HEK293 (cell line): ENCODE results near the gene FNDC8.

ENCODE experiments used
- CTCF ChIA-PET: fragments of 350-600 bp; formaldehyde crosslinking; extraction: SDS; loops from one replicate; lab custom pipeline; 2021; ENCODE audit warnings: antibody characterized with exemption; lab: Yijun Ruan, JAX
- POLR2A ChIA-PET: fragments of 300-600 bp; formaldehyde crosslinking; extraction: SDS; loops from one replicate; lab custom pipeline; 2020; ENCODE audit warnings: antibody characterized with exemption, inconsistent platforms; lab: Yijun Ruan, JAX
- H3K27ac ChIP-seq: fragments of 200-500 bp; sonication (Bioruptor generic); 2 replicates; pipeline ENCODE4 v1.5.1; 2014; ENCODE audit warnings: low read depth, low read length, control low read depth, inconsistent platforms; ENCODE audit errors: extremely low read depth
- H3K36me3 ChIP-seq, 2 experiments: fragments of 200-500 bp in 1 of 2; sonication (Bioruptor generic) in 1 of 2; 1 replicate in 1 of 2; 2 replicates in 1 of 2; pipeline ENCODE4 v1.5.1; 2014 to 2017; ENCODE audit warnings: inconsistent platforms in 2 of 2, low read length in 2 of 2; ENCODE audit not compliant: control insufficient read depth in 2 of 2, insufficient read depth in 1 of 2
- H3K4me1 ChIP-seq: fragments of 200-500 bp; sonication (Bioruptor generic); 2 replicates; pipeline ENCODE4 v1.5.1; 2014; ENCODE audit warnings: mild to moderate bottlenecking, low read length, inconsistent platforms; ENCODE audit not compliant: control insufficient read depth, insufficient read depth
- H3K4me3 ChIP-seq: 2 replicates; pipeline ENCODE4 v1.5.1; 2011; ENCODE audit warnings: low read depth, mild to moderate bottlenecking, control low read depth, low read length, moderate library complexity
- H3K9me3 ChIP-seq: fragments of 200-500 bp; sonication (Bioruptor generic); 2 replicates; pipeline ENCODE4 v1.5.1; 2014; ENCODE audit warnings: low read depth, low read length, inconsistent platforms; ENCODE audit not compliant: control insufficient read depth, insufficient read depth
- BCL11A ChIP-seq: fragments of 450-650 bp; formaldehyde crosslinking; IDR thresholded peaks from 2 replicates; pipeline ENCODE4 v1.5.1; 2016; ENCODE audit warnings: low read depth, missing biosample characterization, missing genetic modification characterization
- ZNF132 ChIP-seq: fragments of 450-650 bp; formaldehyde crosslinking; IDR thresholded peaks from 2 replicates; pipeline ENCODE4 v1.5.1; 2017; ENCODE audit warnings: missing biosample characterization, missing genetic modification characterization, borderline replicate concordance
- ZNF391 ChIP-seq: fragments of 450-650 bp; formaldehyde crosslinking; IDR thresholded peaks from 2 replicates; pipeline ENCODE4 v1.5.1; 2016; ENCODE audit warnings: low read depth, missing biosample characterization, missing genetic modification characterization, borderline replicate concordance
- ZNF423 ChIP-seq: fragments of 450-650 bp; formaldehyde crosslinking; IDR thresholded peaks from 2 replicates; pipeline ENCODE4 v1.5.1; 2016; ENCODE audit warnings: missing biosample characterization, missing genetic modification characterization
- ZNF514 ChIP-seq: fragments of 450-650 bp; formaldehyde crosslinking; IDR thresholded peaks from 2 replicates; pipeline ENCODE4 v1.5.1; 2016; ENCODE audit warnings: missing biosample characterization, missing genetic modification characterization
- ZNF571 ChIP-seq: fragments of 450-650 bp; formaldehyde crosslinking; IDR thresholded peaks from 2 replicates; pipeline ENCODE4 v1.5.0; 2017; ENCODE audit warnings: missing biosample characterization, missing genetic modification characterization
- ZNF629 ChIP-seq: fragments of 450-650 bp; formaldehyde crosslinking; IDR thresholded peaks from 2 replicates; pipeline ENCODE4 v1.5.1; 2017; ENCODE audit warnings: missing biosample characterization, missing genetic modification characterization
- ZNF670 ChIP-seq: fragments of 450-650 bp; formaldehyde crosslinking; IDR thresholded peaks from 2 replicates; pipeline ENCODE4 v1.5.1; 2016; ENCODE audit warnings: missing biosample characterization, missing genetic modification characterization, low read depth
- ZNF768 ChIP-seq: fragments of 450-650 bp; formaldehyde crosslinking; IDR thresholded peaks from 2 replicates; pipeline ENCODE4 v1.5.1; 2018; ENCODE audit warnings: missing biosample characterization, mild to moderate bottlenecking, missing genetic modification characterization
- ZNF792 ChIP-seq: fragments of 450-650 bp; formaldehyde crosslinking; IDR thresholded peaks from 2 replicates; pipeline ENCODE4 v1.5.1; 2016; ENCODE audit warnings: missing biosample characterization, missing genetic modification characterization
- TF ChIP-seq, protein P1 (sequence below): fragments of 450-650 bp; formaldehyde crosslinking; IDR thresholded peaks from 2 replicates; pipeline ENCODE4 v1.5.1; 2016; ENCODE audit warnings: missing biosample characterization, missing genetic modification characterization
- TF ChIP-seq, protein P2 (sequence below): fragments of 450-650 bp; formaldehyde crosslinking; IDR thresholded peaks from 2 replicates; pipeline ENCODE4 v1.5.1; 2016; ENCODE audit warnings: missing biosample characterization, missing genetic modification characterization, borderline replicate concordance
- TF ChIP-seq, protein P3 (sequence below): sonication (generic); formaldehyde crosslinking; IDR thresholded peaks from 2 replicates; pipeline ENCODE4 v1.8.1; 2022; ENCODE audit warnings: mild to moderate bottlenecking, moderate library complexity, missing genetic modification reagents

The FNDC8 gene

DNA sequence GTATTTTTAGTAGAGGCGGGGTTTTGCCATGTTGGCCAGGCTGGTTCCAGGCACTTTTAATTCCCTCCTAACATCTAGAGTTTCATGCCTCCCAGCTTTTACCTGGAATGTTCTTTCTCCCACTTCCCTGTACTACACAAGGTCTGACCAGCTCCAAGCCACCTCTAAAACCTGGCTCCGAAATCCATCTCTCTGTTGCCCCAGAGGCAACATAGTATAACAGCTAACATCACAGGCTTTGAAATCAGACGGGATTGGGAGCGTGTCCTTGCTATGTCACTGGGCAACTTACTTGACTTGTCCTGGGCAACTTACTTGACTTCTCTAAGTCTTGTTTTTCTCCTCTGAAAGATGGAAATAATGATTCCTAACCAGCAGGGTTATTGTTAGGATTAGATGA lies 41.3 kb downstream of the FNDC8 start:
- POLR2A ChIA-PET = interaction anchor here (1.0 to 1.2 kb wide), 2 partner anchors 32 to 80 kb away, joined by 3 read pairs; partner anchors contain the start of gene SLFN5
- Histone ChIP-seq H3K9me3 (no peaks in the 10 kb centered on the region), H3K4me1 (peaks cover 4% of the 10 kb centered on the region; the same call in 1 of the 2 replicates), H3K4me3 (no peak overlapping the region), H3K36me3 (no peaks in the 10 kb centered on the region), H3K27ac (no peak overlapping the region)
- TF ChIP-seq ZNF514 (tag by site-specific recombination) (no peak), BCL11A (tag by site-specific recombination) (no peak)
- CTCF ChIA-PET = interaction anchor here (0.7 to 1.0 kb wide), 2 partner anchors 97 to 372 kb away, joined by 3 read pairs; no protein-coding TSS in a partner anchor

DNA sequence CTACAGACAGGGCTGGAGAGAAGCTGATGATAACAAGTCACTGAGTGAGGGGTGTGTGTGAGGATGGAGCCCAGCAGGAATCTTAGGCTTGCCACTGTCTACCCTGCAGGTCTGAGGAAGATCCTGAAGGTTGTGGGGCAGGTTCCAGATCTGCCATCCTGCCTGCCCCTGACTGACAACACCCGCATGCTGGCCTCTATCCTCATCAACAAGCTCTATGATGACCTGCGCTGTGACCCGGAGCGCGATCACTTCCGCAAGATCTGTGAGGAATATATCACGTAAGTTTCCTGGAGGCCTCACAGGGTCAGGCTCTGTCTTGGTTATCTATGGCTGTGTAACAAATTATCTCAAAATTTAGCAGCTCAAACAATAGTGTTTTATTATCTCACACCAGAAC lies 42.5 kb downstream of the FNDC8 start:
- no peaks in the 10 kb centered on the region for H3K9me3 ChIP-seq
- TF ChIP-seq ZNF132 (tag by site-specific recombination) (no peak), ZNF670 (tag by site-specific recombination) (no peak), ZNF629 (tag by site-specific recombination) (no peak), ZNF571 (tag by site-specific recombination) (no peak), ZNF423 (no peak), ZNF391 (tag by site-specific recombination) (no peak), ZNF768 (no peak), ZNF792 (tag by site-specific recombination) (no peak)
- TF ChIP-seq, protein P1, sequence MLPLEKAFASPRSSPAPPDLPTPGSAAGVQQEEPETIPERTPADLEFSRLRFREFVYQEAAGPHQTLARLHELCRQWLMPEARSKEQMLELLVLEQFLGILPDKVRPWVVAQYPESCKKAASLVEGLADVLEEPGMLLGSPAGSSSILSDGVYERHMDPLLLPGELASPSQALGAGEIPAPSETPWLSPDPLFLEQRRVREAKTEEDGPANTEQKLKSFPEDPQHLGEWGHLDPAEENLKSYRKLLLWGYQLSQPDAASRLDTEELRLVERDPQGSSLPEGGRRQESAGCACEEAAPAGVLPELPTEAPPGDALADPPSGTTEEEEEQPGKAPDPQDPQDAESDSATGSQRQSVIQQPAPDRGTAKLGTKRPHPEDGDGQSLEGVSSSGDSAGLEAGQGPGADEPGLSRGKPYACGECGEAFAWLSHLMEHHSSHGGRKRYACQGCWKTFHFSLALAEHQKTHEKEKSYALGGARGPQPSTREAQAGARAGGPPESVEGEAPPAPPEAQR (tag by site-specific recombination) = no peak
- TF ChIP-seq, protein P2, sequence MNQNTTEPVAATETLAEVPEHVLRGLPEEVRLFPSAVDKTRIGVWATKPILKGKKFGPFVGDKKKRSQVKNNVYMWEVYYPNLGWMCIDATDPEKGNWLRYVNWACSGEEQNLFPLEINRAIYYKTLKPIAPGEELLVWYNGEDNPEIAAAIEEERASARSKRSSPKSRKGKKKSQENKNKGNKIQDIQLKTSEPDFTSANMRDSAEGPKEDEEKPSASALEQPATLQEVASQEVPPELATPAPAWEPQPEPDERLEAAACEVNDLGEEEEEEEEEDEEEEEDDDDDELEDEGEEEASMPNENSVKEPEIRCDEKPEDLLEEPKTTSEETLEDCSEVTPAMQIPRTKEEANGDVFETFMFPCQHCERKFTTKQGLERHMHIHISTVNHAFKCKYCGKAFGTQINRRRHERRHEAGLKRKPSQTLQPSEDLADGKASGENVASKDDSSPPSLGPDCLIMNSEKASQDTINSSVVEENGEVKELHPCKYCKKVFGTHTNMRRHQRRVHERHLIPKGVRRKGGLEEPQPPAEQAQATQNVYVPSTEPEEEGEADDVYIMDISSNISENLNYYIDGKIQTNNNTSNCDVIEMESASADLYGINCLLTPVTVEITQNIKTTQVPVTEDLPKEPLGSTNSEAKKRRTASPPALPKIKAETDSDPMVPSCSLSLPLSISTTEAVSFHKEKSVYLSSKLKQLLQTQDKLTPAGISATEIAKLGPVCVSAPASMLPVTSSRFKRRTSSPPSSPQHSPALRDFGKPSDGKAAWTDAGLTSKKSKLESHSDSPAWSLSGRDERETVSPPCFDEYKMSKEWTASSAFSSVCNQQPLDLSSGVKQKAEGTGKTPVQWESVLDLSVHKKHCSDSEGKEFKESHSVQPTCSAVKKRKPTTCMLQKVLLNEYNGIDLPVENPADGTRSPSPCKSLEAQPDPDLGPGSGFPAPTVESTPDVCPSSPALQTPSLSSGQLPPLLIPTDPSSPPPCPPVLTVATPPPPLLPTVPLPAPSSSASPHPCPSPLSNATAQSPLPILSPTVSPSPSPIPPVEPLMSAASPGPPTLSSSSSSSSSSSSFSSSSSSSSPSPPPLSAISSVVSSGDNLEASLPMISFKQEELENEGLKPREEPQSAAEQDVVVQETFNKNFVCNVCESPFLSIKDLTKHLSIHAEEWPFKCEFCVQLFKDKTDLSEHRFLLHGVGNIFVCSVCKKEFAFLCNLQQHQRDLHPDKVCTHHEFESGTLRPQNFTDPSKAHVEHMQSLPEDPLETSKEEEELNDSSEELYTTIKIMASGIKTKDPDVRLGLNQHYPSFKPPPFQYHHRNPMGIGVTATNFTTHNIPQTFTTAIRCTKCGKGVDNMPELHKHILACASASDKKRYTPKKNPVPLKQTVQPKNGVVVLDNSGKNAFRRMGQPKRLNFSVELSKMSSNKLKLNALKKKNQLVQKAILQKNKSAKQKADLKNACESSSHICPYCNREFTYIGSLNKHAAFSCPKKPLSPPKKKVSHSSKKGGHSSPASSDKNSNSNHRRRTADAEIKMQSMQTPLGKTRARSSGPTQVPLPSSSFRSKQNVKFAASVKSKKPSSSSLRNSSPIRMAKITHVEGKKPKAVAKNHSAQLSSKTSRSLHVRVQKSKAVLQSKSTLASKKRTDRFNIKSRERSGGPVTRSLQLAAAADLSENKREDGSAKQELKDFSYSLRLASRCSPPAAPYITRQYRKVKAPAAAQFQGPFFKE (tag by site-specific recombination) = no peak
- TF ChIP-seq, protein P3, sequence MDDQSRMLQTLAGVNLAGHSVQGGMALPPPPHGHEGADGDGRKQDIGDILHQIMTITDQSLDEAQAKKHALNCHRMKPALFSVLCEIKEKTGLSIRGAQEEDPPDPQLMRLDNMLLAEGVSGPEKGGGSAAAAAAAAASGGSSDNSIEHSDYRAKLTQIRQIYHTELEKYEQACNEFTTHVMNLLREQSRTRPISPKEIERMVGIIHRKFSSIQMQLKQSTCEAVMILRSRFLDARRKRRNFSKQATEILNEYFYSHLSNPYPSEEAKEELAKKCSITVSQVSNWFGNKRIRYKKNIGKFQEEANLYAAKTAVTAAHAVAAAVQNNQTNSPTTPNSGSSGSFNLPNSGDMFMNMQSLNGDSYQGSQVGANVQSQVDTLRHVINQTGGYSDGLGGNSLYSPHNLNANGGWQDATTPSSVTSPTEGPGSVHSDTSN (CRISPR knock-in tag) = no peak
- TF ChIP-seq, all 188 proteins: peak for 0
- CTCF ChIA-PET = interaction anchor here (0.6 to 1.7 kb wide), 3 partner anchors 9 to 376 kb away, joined by 3 to 4 read pairs (median 4); no protein-coding TSS in a partner anchor
- Histone ChIP-seq H3K4me3 (no peak overlapping the region), H3K36me3 (no peaks in the 10 kb centered on the region), H3K4me1 (peaks cover 4% of the 10 kb centered on the region; the same call in 1 of the 2 replicates), H3K27ac (no peak overlapping the region)
- POLR2A ChIA-PET = interaction anchor here (1.0 kb wide), 1 partner anchor 79 kb away, joined by 3 read pairs; the partner anchor contains the start of gene SLFN5
